Measurements from ENCODE around the gene SERINC5. TPM values are rescaled to one million over a fixed set of nuclear protein-coding genes. Genes with fewer than 3 reads are reported as not detected.

The SERINC5 gene
- total and polyA plus RNA-seq, 2 donors (not counting 3 experiments of a cell fraction or from before 2014, with no cell fraction given): 3.2 to 10.1 TPM

- Histone ChIP-seq H3K27me3 (ENCODE audit: control insufficient read depth in 2 of 2, insufficient read depth in 2 of 2, low read length in 2 of 2) (no peaks in the 10 kb centered on the region), H3K4me3 (replicated peaks in 1 of 3; ENCODE audit: insufficient read depth in 1 of 3, low read depth in 1 of 3, low read length in 3 of 3) (no peak overlapping the region), H3K4me1 (ENCODE audit: control insufficient read depth, extremely low read depth, insufficient read depth, low read length) (no peaks in the 10 kb centered on the region), H3K4me2 (ENCODE audit: insufficient read depth, low read length) (no peak overlapping the region), H3K9ac (replicated peaks; ENCODE audit: extremely low read depth, insufficient read depth, low read length) (no peak overlapping the region), H3K27ac (ENCODE audit: insufficient read depth, low read depth, low read length) (no peak overlapping the region), H3K36me3 (ENCODE audit: control insufficient read depth in 2 of 2, extremely low read depth in 1 of 2, insufficient read depth in 2 of 2, low read length in 2 of 2) (no peaks in the 10 kb centered on the region), H3K79me2 (ENCODE audit: control insufficient read depth, insufficient read depth, low read length) (no peaks in the 10 kb centered on the region), H3K9me3 (replicated peaks; ENCODE audit: control insufficient read depth, insufficient read depth, low read length) (no peaks in the 10 kb centered on the region), H3K9me1 (replicated peaks; ENCODE audit: control insufficient read depth, extremely low read depth, insufficient read depth, low read length) (no peaks in the 10 kb centered on the region), H4K20me1 (replicated peaks; ENCODE audit: control insufficient read depth, extremely low read depth, insufficient read depth, low read length) (no peaks in the 10 kb centered on the region), H2AFZ (ENCODE audit: low read depth, low read length) (no peak overlapping the region)
- intact Hi-C loops (cut with micrococcal nuclease) (no loop called here), dilution Hi-C loops (cut with MboI; ENCODE audit: extremely low pct_ligation_motif_present, low sequenced_read_pairs) (no loop called here)
- BruUV-seq (replicated peaks): no TSS peak
- TF ChIP-seq FOS (IDR thresholded peaks at IDR 0.05; ENCODE audit: borderline replicate concordance, insufficient read depth, low read length): no peak
- no peak for TF ChIP-seq EZH2 (IDR thresholded peaks at IDR 0.05; ENCODE audit: borderline replicate concordance, low read depth, low read length, severe bottlenecking)
- CTCF ChIA-PET: interaction anchor here (4.0 kb wide), 1 partner anchor 13 kb away, joined by 16 read pairs; no protein-coding TSS in a partner anchor
- FAIRE-seq (no peak), DNase-seq (ENCODE audit: low read depth, low spot score) (no peak)
- POLR2A ChIA-PET: no interaction called here
Measured at GRCh38 chr5:80070338-80071056, 185.4 kb downstream of the SERINC5 start.

- POLR2A ChIA-PET: no interaction called here
- Histone ChIP-seq H3K9me1 (replicated peaks; ENCODE audit: control insufficient read depth, extremely low read depth, insufficient read depth, low read length) (no peaks in the 10 kb centered on the region), H3K4me3 (replicated peaks in 1 of 3; ENCODE audit: insufficient read depth in 1 of 3, low read depth in 1 of 3, low read length in 3 of 3) (no peak overlapping the region), H3K36me3 (ENCODE audit: control insufficient read depth in 2 of 2, extremely low read depth in 1 of 2, insufficient read depth in 2 of 2, low read length in 2 of 2) (no peaks in the 10 kb centered on the region), H3K27ac (ENCODE audit: insufficient read depth, low read depth, low read length) (no peak overlapping the region), H3K4me1 (ENCODE audit: control insufficient read depth, extremely low read depth, insufficient read depth, low read length) (no peaks in the 10 kb centered on the region), H4K20me1 (replicated peaks; ENCODE audit: control insufficient read depth, extremely low read depth, insufficient read depth, low read length) (no peaks in the 10 kb centered on the region), H3K4me2 (ENCODE audit: insufficient read depth, low read length) (no peak overlapping the region), H3K27me3 (ENCODE audit: control insufficient read depth in 2 of 2, insufficient read depth in 2 of 2, low read length in 2 of 2) (no peaks in the 10 kb centered on the region), H2AFZ (ENCODE audit: low read depth, low read length) (no peak overlapping the region), H3K79me2 (ENCODE audit: control insufficient read depth, insufficient read depth, low read length) (no peaks in the 10 kb centered on the region), H3K9me3 (replicated peaks; ENCODE audit: control insufficient read depth, insufficient read depth, low read length) (no peaks in the 10 kb centered on the region), H3K9ac (replicated peaks; ENCODE audit: extremely low read depth, insufficient read depth, low read length) (no peak overlapping the region)
- DNase-seq (ENCODE audit: low read depth, low spot score) (no peak), FAIRE-seq (no peak)
- intact Hi-C loops (cut with micrococcal nuclease): no loop called here
- dilution Hi-C loops (cut with MboI; ENCODE audit: extremely low pct_ligation_motif_present, low sequenced_read_pairs): no loop called here
- CTCF ChIA-PET: interaction anchor here (4.0 kb wide), 1 partner anchor 13 kb away, joined by 16 read pairs; no protein-coding TSS in a partner anchor
- BruUV-seq (replicated peaks): no TSS peak
- TF ChIP-seq POLR2A (IDR thresholded peaks at IDR 0.05; ENCODE audit: low read depth, low read length) (no peak), MYC (IDR thresholded peaks at IDR 0.05; ENCODE audit: low read depth, low read length) (no peak), JUN (IDR thresholded peaks at IDR 0.05; ENCODE audit: borderline replicate concordance, insufficient read depth, insufficient read length, low read depth) (no peak), EZH2 (IDR thresholded peaks at IDR 0.05; ENCODE audit: borderline replicate concordance, low read depth, low read length, severe bottlenecking) (no peak), CTCF (IDR thresholded peaks at IDR 0.05; ENCODE audit: extremely low read depth in 1 of 2, insufficient read depth in 1 of 2, low read depth in 1 of 2, low read length in 2 of 2) (no peak), GATA2 (IDR thresholded peaks at IDR 0.05; ENCODE audit: insufficient read depth, insufficient read length, low read depth, low read length) (no peak), MAX (IDR thresholded peaks at IDR 0.05; ENCODE audit: insufficient read depth, insufficient read length) (no peak), POLR2AphosphoS5 (IDR thresholded peaks at IDR 0.05; ENCODE audit: insufficient read depth, low read depth, low read length) (no peak), FOS (IDR thresholded peaks at IDR 0.05; ENCODE audit: borderline replicate concordance, insufficient read depth, low read length) (no peak)
Measured at GRCh38 chr5:80069918-80070318, 185.9 kb downstream of the SERINC5 start.

All from endothelial cell of umbilical vein (primary cell).